Globus pallidus (tissue), 1 donor: ENCODE data around the gene DIDO1.
"Not testable (repeated sequence)": the region's sequence is repeated elsewhere in the genome, so short reads cannot be mapped to it uniquely, and the experiment has no call there.

Experiments used
- DNase-seq: peaks from one replicate; pipeline ENCODE4 v3.0.0-alpha.2; 2015; ENCODE audit warnings: low spot score

The DIDO1 gene

GRCh38 chr20:62928246-62928939 is 2.1 kb upstream of the DIDO1 start:
- no peak for DNase-seq

- DNase-seq, result no peak
These were observed 912 bp upstream of the DIDO1 start for GRCh38 chr20:62927128-62927705.

GRCh38 chr20:62925420-62926228 is 681 bp downstream of the DIDO1 start:
- DNase-seq, result peak; percentile 8

GRCh38 chr20:62925076-62925419 is 1.3 kb downstream of the DIDO1 start:
- no peak for DNase-seq

GRCh38 chr20:62924442-62925075 is 1.7 kb downstream of the DIDO1 start:
- DNase-seq, result no peak

- DNase-seq, result no peak
These were observed 2.5 kb downstream of the DIDO1 start for GRCh38 chr20:62923669-62924441.

GRCh38 chr20:62923059-62923668 is 3.1 kb downstream of the DIDO1 start:
- DNase-seq, result not testable (repeated sequence)

GRCh38 chr20:62922451-62922921 is 3.8 kb downstream of the DIDO1 start:
- DNase-seq, result no peak

GRCh38 chr20:62921119-62921687 is 5.1 kb downstream of the DIDO1 start:
- DNase-seq, result no peak

GRCh38 chr20:62920039-62920645 is 6.2 kb downstream of the DIDO1 start:
- no peak for DNase-seq

- DNase-seq, result no peak
These were observed 7.5 kb downstream of the DIDO1 start for GRCh38 chr20:62918831-62919230.

GRCh38 chr20:62918147-62918546 is 8.2 kb downstream of the DIDO1 start:
- no peak for DNase-seq

- DNase-seq, result no peak
These were observed 8.6 kb downstream of the DIDO1 start for GRCh38 chr20:62917720-62918119.

GRCh38 chr20:62916703-62917476 is 9.4 kb downstream of the DIDO1 start:
- no peak for DNase-seq

- peak; percentile 77 for DNase-seq
These were observed 11.3 kb downstream of the DIDO1 start for GRCh38 chr20:62914970-62915457.

- DNase-seq, result no peak
These were observed 11.9 kb downstream of the DIDO1 start for GRCh38 chr20:62914436-62914835.

GRCh38 chr20:62913043-62913630 is 13.2 kb downstream of the DIDO1 start:
- DNase-seq, result no peak

- no peak for DNase-seq
These were observed 14.5 kb downstream of the DIDO1 start for GRCh38 chr20:62911701-62912280.
